ENCODE data around the gene TIPRL.

TIPRL gene

GRCh38 chr1:168235548-168235885 is 56.8 kb downstream of the TIPRL start:
- DNase-seq, result no peak
- Mint-ChIP-seq H3K4me3 (no peak overlapping the region), H3K27me3 (ENCODE audit: low read depth, poor library complexity) (no peaks in the 10 kb centered on the region), H3K27ac (no peak overlapping the region), H3K36me3 (ENCODE audit: low read depth) (peaks cover 80% of the 10 kb centered on the region), H3K4me1 (peaks cover 13% of the 10 kb centered on the region), H3K9me3 (no peaks in the 10 kb centered on the region)
- peak; percentile 2 for TF ChIP-seq CTCF (IDR thresholded peaks at IDR 0.05)

GRCh38 chr1:168235937-168236336 is 57.2 kb downstream of the TIPRL start:
- Mint-ChIP-seq H3K4me3 (no peak overlapping the region), H3K9me3 (no peaks in the 10 kb centered on the region), H3K36me3 (ENCODE audit: low read depth) (peaks cover 83% of the 10 kb centered on the region), H3K27me3 (ENCODE audit: low read depth, poor library complexity) (no peaks in the 10 kb centered on the region), H3K4me1 (peaks cover 9% of the 10 kb centered on the region), H3K27ac (no peak overlapping the region)
- no peak for TF ChIP-seq CTCF (IDR thresholded peaks at IDR 0.05)
- DNase-seq, result no peak

- Mint-ChIP-seq H3K4me3 (no peak overlapping the region), H3K27me3 (ENCODE audit: low read depth, poor library complexity) (no peaks in the 10 kb centered on the region), H3K9me3 (no peaks in the 10 kb centered on the region), H3K27ac (no peak overlapping the region), H3K4me1 (no peaks in the 10 kb centered on the region), H3K36me3 (ENCODE audit: low read depth) (peaks cover 82% of the 10 kb centered on the region)
- no peak for TF ChIP-seq CTCF (IDR thresholded peaks at IDR 0.05)
- DNase-seq, result no peak
Measured at GRCh38 chr1:168236836-168237611, 58.3 kb downstream of the TIPRL start.

- DNase-seq, result no peak
- Mint-ChIP-seq H3K4me3 (no peak overlapping the region), H3K9me3 (no peaks in the 10 kb centered on the region), H3K4me1 (peaks cover 12% of the 10 kb centered on the region), H3K36me3 (ENCODE audit: low read depth) (peaks cover 89% of the 10 kb centered on the region), H3K27ac (peak overlapping the region; percentile 93), H3K27me3 (ENCODE audit: low read depth, poor library complexity) (no peaks in the 10 kb centered on the region)
- no peak for TF ChIP-seq CTCF (IDR thresholded peaks at IDR 0.05)
Measured at GRCh38 chr1:168243198-168243597, 64.4 kb downstream of the TIPRL start.

GRCh38 chr1:168243636-168244212 is 65.0 kb downstream of the TIPRL start:
- no peaks in the 10 kb centered on the region for H3K9me3 Mint-ChIP-seq
- H3K4me3 Mint-ChIP-seq, result no peak overlapping the region
- H3K4me1 Mint-ChIP-seq, result peaks cover 12% of the 10 kb centered on the region
- H3K36me3 Mint-ChIP-seq (ENCODE audit: low read depth), result peaks cover 91% of the 10 kb centered on the region
- DNase-seq, result no peak
- TF ChIP-seq CTCF (IDR thresholded peaks at IDR 0.05), result no peak
- peak overlapping the region; percentile 93 for H3K27ac Mint-ChIP-seq
- no peaks in the 10 kb centered on the region for H3K27me3 Mint-ChIP-seq (ENCODE audit: low read depth, poor library complexity)

GRCh38 chr1:168245042-168245441 is 66.3 kb downstream of the TIPRL start:
- no peak for TF ChIP-seq CTCF (IDR thresholded peaks at IDR 0.05)
- Mint-ChIP-seq H3K27ac (peak overlapping the region; percentile 22), H3K4me1 (peaks cover 17% of the 10 kb centered on the region), H3K36me3 (ENCODE audit: low read depth) (peaks cover 83% of the 10 kb centered on the region), H3K4me3 (no peak overlapping the region), H3K9me3 (no peaks in the 10 kb centered on the region), H3K27me3 (ENCODE audit: low read depth, poor library complexity) (no peaks in the 10 kb centered on the region)
- no peak for DNase-seq

All from nephron progenitor cell (in vitro differentiated cells).